Effector memory CD8-positive, alpha-beta T cell (primary cell): ENCODE results near the gene KAT6B.

Experiments
- ATAC-seq: fragments of 150-1000 bp; cut with Tn5 transposase; replicated peaks from 2 replicates; pipeline ENCODE4 v1.10.0; 2021; ENCODE audit warnings: mild to moderate bottlenecking, moderate library complexity
- DNase-seq, 3 experiments: peaks; one replicate each; pipeline ENCODE4 v3.0.0; 2021
- H3K27ac Mint-ChIP-seq, 2 donors: one replicate each; pipeline ENCODE4 v1.8.0; 2022; ENCODE audit warnings: mild to moderate bottlenecking in 2 of 2, mixed read lengths in 2 of 2, moderate library complexity in 2 of 2
- H3K27me3 Mint-ChIP-seq, 2 donors: one replicate each; pipeline ENCODE4 v1.8.0; 2022; ENCODE audit warnings: mixed read lengths in 2 of 2
- H3K36me3 Mint-ChIP-seq: one replicate; pipeline ENCODE4 v1.8.0; 2022; ENCODE audit warnings: mild to moderate bottlenecking, moderate library complexity, mixed read lengths; ENCODE audit not compliant: insufficient read depth
- H3K4me1 Mint-ChIP-seq, 2 donors: one replicate each; pipeline ENCODE4 v1.8.0; 2022; ENCODE audit warnings: low read depth in 2 of 2, mixed read lengths in 2 of 2
- H3K4me3 Mint-ChIP-seq, 2 donors: one replicate each; pipeline ENCODE4 v1.8.0; 2022; ENCODE audit warnings: mild to moderate bottlenecking in 2 of 2, mixed read lengths in 2 of 2, moderate library complexity in 2 of 2
- H3K9me3 Mint-ChIP-seq, 2 donors: one replicate each; pipeline ENCODE4 v1.8.0; 2022; ENCODE audit warnings: mixed read lengths in 2 of 2

Gene KAT6B

GRCh38 chr10:74808501-74808900 lies 17.9 kb upstream of the KAT6B start:
- Mint-ChIP-seq H3K36me3 (no peaks in the 10 kb centered on the region), H3K27ac (no peak overlapping the region), H3K4me1 (no peaks in the 10 kb centered on the region), H3K4me3 (no peak overlapping the region), H3K27me3 (no peaks in the 10 kb centered on the region), H3K9me3 (no peaks in the 10 kb centered on the region)
- ATAC-seq (no peak), DNase-seq (no peak)

GRCh38 chr10:74810087-74810486 lies 16.3 kb upstream of the KAT6B start:
- H3K36me3 Mint-ChIP-seq = no peaks in the 10 kb centered on the region
- no peaks in the 10 kb centered on the region for H3K9me3 Mint-ChIP-seq
- no peak overlapping the region for H3K4me3 Mint-ChIP-seq
- no peaks in the 10 kb centered on the region for H3K4me1 Mint-ChIP-seq
- DNase-seq = no peak
- no peak for ATAC-seq
- H3K27me3 Mint-ChIP-seq = no peaks in the 10 kb centered on the region
- peak overlapping the region in 1 of 2 donors; percentile 25 for H3K27ac Mint-ChIP-seq

GRCh38 chr10:74813381-74814259 lies 12.8 kb upstream of the KAT6B start:
- DNase-seq = no peak
- no peak overlapping the region for H3K4me3 Mint-ChIP-seq
- no peaks in the 10 kb centered on the region for H3K4me1 Mint-ChIP-seq
- H3K27ac Mint-ChIP-seq = no peak overlapping the region
- no peak for ATAC-seq
- no peaks in the 10 kb centered on the region for H3K27me3 Mint-ChIP-seq
- H3K9me3 Mint-ChIP-seq = no peaks in the 10 kb centered on the region
- H3K36me3 Mint-ChIP-seq = no peaks in the 10 kb centered on the region

- H3K27me3 Mint-ChIP-seq = no peaks in the 10 kb centered on the region
- H3K9me3 Mint-ChIP-seq = no peaks in the 10 kb centered on the region
- no peak for ATAC-seq
- H3K4me3 Mint-ChIP-seq = no peak overlapping the region
- H3K27ac Mint-ChIP-seq = no peak overlapping the region
- no peak for DNase-seq
- no peaks in the 10 kb centered on the region for H3K4me1 Mint-ChIP-seq
- no peaks in the 10 kb centered on the region for H3K36me3 Mint-ChIP-seq
Measured at GRCh38 chr10:74814797-74815196, 11.6 kb upstream of the KAT6B start.

- Mint-ChIP-seq H3K27me3 (no peaks in the 10 kb centered on the region), H3K4me3 (no peak overlapping the region), H3K9me3 (no peaks in the 10 kb centered on the region), H3K4me1 (no peaks in the 10 kb centered on the region), H3K36me3 (no peaks in the 10 kb centered on the region), H3K27ac (peak overlapping the region in 1 of 2 donors; percentile 32)
- no peak for DNase-seq
- no peak for ATAC-seq
Measured at GRCh38 chr10:74816824-74817498, 9.4 kb upstream of the KAT6B start.

GRCh38 chr10:74821501-74821900 lies 4.9 kb upstream of the KAT6B start:
- H3K4me3 Mint-ChIP-seq = no peak overlapping the region
- H3K27me3 Mint-ChIP-seq = no peaks in the 10 kb centered on the region
- peaks cover 14% of the 10 kb centered on the region for H3K36me3 Mint-ChIP-seq
- H3K9me3 Mint-ChIP-seq = no peaks in the 10 kb centered on the region
- peak overlapping the region; percentile 23 to 35 for H3K27ac Mint-ChIP-seq
- DNase-seq (no peak), ATAC-seq (no peak)
- peaks cover 10 to 19% of the 10 kb centered on the region in 2 donors for H3K4me1 Mint-ChIP-seq

- Mint-ChIP-seq H3K27ac (no peak overlapping the region), H3K36me3 (peaks cover 20% of the 10 kb centered on the region), H3K9me3 (no peaks in the 10 kb centered on the region), H3K27me3 (no peaks in the 10 kb centered on the region), H3K4me3 (no peak overlapping the region), H3K4me1 (peaks cover 13 to 20% of the 10 kb centered on the region in 2 donors)
- ATAC-seq (no peak), DNase-seq (no peak)
Measured at GRCh38 chr10:74822101-74822500, 4.3 kb upstream of the KAT6B start.

- no peak overlapping the region for H3K4me3 Mint-ChIP-seq
- DNase-seq (no peak), ATAC-seq (no peak)
- H3K27ac Mint-ChIP-seq = peak overlapping the region; percentile 4 to 26
- peaks cover 18 to 25% of the 10 kb centered on the region in 2 donors for H3K4me1 Mint-ChIP-seq
- peaks cover 25% of the 10 kb centered on the region for H3K36me3 Mint-ChIP-seq
- H3K9me3 Mint-ChIP-seq = no peaks in the 10 kb centered on the region
- no peaks in the 10 kb centered on the region for H3K27me3 Mint-ChIP-seq
Measured at GRCh38 chr10:74822521-74823089, 3.8 kb upstream of the KAT6B start.

GRCh38 chr10:74823791-74824183 lies 2.6 kb upstream of the KAT6B start:
- Mint-ChIP-seq H3K4me3 (peak overlapping the region; percentile 84 to 92), H3K9me3 (no peaks in the 10 kb centered on the region), H3K27me3 (no peaks in the 10 kb centered on the region), H3K4me1 (peaks cover 28 to 30% of the 10 kb centered on the region in 2 donors), H3K27ac (peak overlapping the region; percentile 54 to 88), H3K36me3 (peaks cover 26% of the 10 kb centered on the region)
- DNase-seq (no peak), ATAC-seq (no peak)

- peak; percentile 4 to 9 (median 9) for DNase-seq
- peak overlapping the region; percentile 84 to 92 for H3K4me3 Mint-ChIP-seq
- no peak for ATAC-seq
- H3K9me3 Mint-ChIP-seq = no peaks in the 10 kb centered on the region
- peaks cover 26% of the 10 kb centered on the region for H3K36me3 Mint-ChIP-seq
- H3K4me1 Mint-ChIP-seq = peaks cover 30 to 32% of the 10 kb centered on the region in 2 donors
- peak overlapping the region; percentile 54 to 88 for H3K27ac Mint-ChIP-seq
- H3K27me3 Mint-ChIP-seq = no peaks in the 10 kb centered on the region
Measured at GRCh38 chr10:74824184-74824899, 2.1 kb upstream of the KAT6B start.

GRCh38 chr10:74824900-74825370 lies 1.5 kb upstream of the KAT6B start:
- Mint-ChIP-seq H3K36me3 (peaks cover 26% of the 10 kb centered on the region), H3K4me3 (peak overlapping the region; percentile 84 to 92), H3K27me3 (no peaks in the 10 kb centered on the region), H3K27ac (peak overlapping the region; percentile 54 to 88), H3K9me3 (no peaks in the 10 kb centered on the region), H3K4me1 (peaks cover 30 to 32% of the 10 kb centered on the region in 2 donors)
- DNase-seq (peak in 2 of 3 experiments; percentile 13 to 34), ATAC-seq (no peak)

- peak overlapping the region; percentile 94 to 95 for H3K27ac Mint-ChIP-seq
- peaks cover 30 to 32% of the 10 kb centered on the region in 2 donors for H3K4me1 Mint-ChIP-seq
- H3K36me3 Mint-ChIP-seq = peaks cover 26% of the 10 kb centered on the region
- no peaks in the 10 kb centered on the region for H3K27me3 Mint-ChIP-seq
- no peaks in the 10 kb centered on the region for H3K9me3 Mint-ChIP-seq
- H3K4me3 Mint-ChIP-seq = peak overlapping the region; percentile 84 to 92
- DNase-seq (peak in 2 of 3 experiments; percentile 42 to 49), ATAC-seq (peak; percentile 2)
Measured at GRCh38 chr10:74825371-74826141, 844 bp upstream of the KAT6B start.
